COLO668 (cell line): ENCODE data around the gene CFAP73.
"Not testable (repeated sequence)": the region's sequence is repeated elsewhere in the genome, so short reads cannot be mapped to it uniquely, and the experiment has no call there.

ENCODE experiments used
- DNase-seq: peaks from one replicate; lab custom pipeline; 2025; ENCODE audit not compliant: unreplicated experiment; lab: John Stamatoyannopoulos, UW

CFAP73 gene

GRCh38 chr12:113141716-113142115, 7.8 kb upstream of the CFAP73 start:
- DNase-seq = not testable (repeated sequence)

GRCh38 chr12:113142173-113142885, 7.2 kb upstream of the CFAP73 start:
- no peak for DNase-seq

DNA sequence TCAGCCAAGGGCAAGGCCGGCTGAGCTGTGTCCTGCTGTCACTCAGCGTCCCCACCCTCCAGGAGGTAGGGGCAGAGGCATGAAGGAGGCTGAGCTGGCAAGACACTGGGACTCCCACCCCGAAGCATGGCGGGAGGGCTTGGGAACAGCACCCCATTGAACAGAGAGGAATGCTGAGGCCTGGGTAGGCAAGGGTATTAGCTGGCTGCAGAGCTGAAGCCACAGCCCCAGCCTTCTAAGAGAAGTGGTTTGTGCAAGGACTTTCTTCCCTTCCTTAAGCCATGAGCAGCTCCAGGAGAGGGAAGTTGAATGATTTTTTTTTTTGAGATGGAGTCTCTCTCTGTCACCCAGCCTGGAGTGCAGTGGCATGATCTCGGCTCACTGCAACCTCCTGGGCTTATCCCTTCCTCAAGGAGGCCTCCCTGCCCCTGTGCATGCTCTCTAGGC, 6.6 kb upstream of the CFAP73 start:
- no peak for DNase-seq

DNA sequence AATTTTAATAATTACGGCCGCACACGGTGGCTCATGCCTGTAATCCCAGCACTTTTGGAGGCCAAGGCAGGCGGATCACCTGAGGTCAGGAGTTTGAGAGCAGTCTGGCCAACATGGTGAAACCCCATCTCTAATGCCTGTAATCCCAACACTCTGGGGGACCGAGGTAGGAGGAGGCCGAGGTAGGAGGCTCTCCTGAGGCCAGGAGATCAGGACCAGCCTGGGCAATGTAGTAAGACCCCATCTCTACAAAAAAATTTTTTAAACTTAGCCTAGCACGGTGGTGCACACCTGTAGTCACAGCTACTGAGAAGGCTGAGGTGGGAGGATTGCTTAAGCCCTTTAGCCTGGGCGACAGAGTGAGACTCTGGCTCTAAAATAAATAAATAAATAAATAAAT, 5.6 kb upstream of the CFAP73 start:
- no peak for DNase-seq

- DNase-seq = no peak
These were observed 4.7 kb upstream of the CFAP73 start for GRCh38 chr12:113144806-113145205.

DNA sequence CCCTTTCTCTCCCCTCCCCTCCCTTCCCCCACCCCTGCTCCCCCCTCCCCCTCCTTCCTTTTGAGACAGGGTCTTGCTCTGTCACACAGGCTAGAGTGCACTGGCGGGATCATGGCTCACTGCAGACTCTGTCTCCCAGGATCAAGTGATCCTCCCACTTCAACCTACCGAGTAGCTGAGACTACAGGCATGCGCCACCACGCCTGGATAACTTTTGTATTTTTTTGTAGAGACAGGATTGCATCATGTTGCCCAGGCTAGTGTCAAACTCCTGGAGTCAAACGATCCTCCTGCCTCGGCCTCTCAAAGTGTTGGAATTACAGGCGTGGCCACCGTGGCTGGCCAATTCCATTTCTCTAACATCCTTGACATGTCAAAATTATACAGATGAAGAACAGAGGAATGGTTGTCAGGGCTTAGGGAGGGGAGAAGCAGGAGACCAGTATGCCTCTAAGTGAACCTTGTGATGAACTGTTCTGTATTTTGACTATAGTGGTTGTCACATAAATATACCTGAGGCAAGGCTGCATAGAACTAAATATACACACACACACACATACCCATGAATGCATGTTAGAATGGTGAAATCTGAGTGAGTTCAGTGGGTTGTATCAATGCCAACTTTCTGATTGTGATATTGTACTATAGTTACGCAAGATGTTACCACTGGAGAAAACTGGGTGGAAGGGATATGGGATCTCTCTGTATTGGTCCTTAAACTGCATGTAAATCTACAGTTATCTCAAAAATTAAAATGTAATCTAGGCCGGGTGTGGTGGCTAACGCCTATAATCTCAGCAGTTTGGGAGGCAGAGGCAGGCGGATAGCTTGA, 3.6 kb upstream of the CFAP73 start:
- DNase-seq = no peak

GRCh38 chr12:113146999-113147398, 2.5 kb upstream of the CFAP73 start:
- no peak for DNase-seq

DNA sequence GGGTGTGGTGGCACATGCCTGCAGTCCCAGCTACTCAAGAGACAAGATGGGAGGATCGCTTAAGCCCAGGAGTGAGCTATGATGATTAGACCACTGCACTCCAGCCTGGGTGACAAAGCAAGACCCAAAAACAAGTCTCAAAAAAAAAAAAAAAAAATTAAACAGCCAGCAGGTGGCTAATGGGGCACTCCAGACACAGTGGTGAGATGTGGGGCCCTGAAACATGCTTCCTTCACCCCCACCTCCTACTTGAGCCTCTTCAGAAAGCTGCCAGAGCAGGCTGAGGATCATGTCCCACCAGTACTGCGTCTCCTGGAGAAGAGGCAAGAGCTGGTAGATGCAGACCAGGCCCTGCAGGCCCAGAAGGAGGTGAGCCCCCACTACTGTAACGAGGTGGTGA, 2.1 kb downstream of the CFAP73 start:
- no peak for DNase-seq

GRCh38 chr12:113152196-113152834, 2.8 kb downstream of the CFAP73 start:
- DNase-seq = no peak

GRCh38 chr12:113152835-113153814, 3.6 kb downstream of the CFAP73 start:
- peak; percentile 93 for DNase-seq

GRCh38 chr12:113154351-113154973, 4.9 kb downstream of the CFAP73 start:
- DNase-seq = peak; percentile 83

- DNase-seq = no peak
These were observed 5.5 kb downstream of the CFAP73 start for GRCh38 chr12:113155060-113155459.

GRCh38 chr12:113155646-113156045, 6.1 kb downstream of the CFAP73 start:
- no peak for DNase-seq

DNA sequence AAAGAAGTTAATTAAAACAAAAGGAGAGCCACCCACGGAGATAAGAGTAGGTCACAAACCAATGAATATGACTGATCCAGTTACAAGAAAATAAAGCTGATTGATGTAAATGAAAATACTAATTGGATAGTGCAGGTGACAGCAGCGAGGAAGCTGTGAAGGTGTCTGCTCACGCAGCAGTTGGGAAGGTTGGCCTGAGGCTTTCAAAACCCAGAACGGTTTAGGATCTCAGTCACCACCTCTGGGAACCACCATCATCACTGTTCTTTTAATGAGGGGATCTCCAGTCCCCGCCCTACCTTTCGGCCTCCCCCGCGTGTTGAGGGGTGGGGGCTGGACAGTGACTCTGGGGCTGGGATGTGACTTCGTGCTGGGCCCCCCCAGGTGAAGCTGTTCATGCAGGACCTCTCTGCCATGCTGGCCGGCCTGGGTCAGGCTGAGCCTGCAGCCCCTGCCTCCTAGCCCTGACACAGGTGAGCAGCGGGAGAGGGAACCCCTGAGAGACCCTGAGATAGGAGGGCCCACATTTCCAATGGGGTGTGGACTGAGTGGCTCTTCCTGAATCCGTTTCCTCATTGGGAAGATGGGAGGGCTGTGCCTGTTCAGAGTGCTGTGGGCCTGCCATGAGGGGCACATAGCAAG, 7.8 kb downstream of the CFAP73 start:
- DNase-seq = no peak

GRCh38 chr12:113158439-113159203, 9.1 kb downstream of the CFAP73 start:
- no peak for DNase-seq

DNA sequence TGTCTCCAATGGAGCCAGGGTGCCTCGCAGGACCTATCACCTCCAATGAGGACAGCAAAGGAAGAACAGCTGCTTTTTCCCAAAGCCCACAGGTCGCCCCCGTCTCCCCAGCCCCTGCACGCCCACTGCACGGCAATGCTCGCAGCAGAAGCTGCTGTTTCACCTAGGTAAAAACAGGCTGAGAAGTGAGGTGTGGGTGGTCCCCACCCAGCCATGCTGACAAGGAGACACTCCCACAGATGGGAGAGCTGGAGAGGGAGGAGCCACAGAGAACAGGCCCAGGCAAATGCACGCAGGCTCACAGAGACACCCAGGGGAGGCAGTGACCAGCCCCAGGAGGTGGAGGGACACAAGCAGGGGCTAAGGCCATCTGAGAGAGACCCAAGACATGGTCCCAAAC, 10.4 kb downstream of the CFAP73 start:
- DNase-seq = no peak

- peak; percentile 14 for DNase-seq
These were observed 12.0 kb downstream of the CFAP73 start for GRCh38 chr12:113161415-113162016.
